Gastroesophageal sphincter (tissue), 2 donors: ENCODE results near the gene PLK4.

Source experiments
- EP300 ChIP-seq: sonication (generic); formaldehyde crosslinking; IDR thresholded peaks from one replicate; pipeline ENCODE4 v1.6.1; 2017; ENCODE audit warnings: antibody characterized with exemption, mild to moderate bottlenecking
- POLR2A ChIP-seq, 2 donors: fragments of 450-650 bp; IDR thresholded peaks; one replicate each; pipeline ENCODE4 v1.6.1; 2017; ENCODE audit warnings: antibody characterized with exemption in 2 of 2, mild to moderate bottlenecking in 2 of 2, moderate library complexity in 1 of 2

- TF ChIP-seq POLR2A (IDR thresholded peaks at IDR 0.05) (no peak), EP300 (no peak)
Measured at GRCh38 chr4:127930175-127930574, 49.5 kb downstream of the PLK4 start.
